Fibroblast of villous mesenchyme (primary cell): ENCODE results near the gene SLC46A3. TPM values are rescaled to one million over a fixed set of nuclear protein-coding genes. Genes with fewer than 3 reads are reported as not detected.
A peak's percentile ranks its signal among the peaks of the same experiment; 100 is the strongest.

Experiments
- DNase-seq: peaks from one replicate; pipeline ENCODE4 v3.0.0-alpha.2; 2010; ENCODE audit warnings: low read depth
- H3K4me3 ChIP-seq: 2 replicates; pipeline ENCODE4 v1.5.1; 2011; ENCODE audit warnings: low read depth, mild to moderate bottlenecking, low read length
- total RNA-seq: library from RNA; depleted of rRNA; stranded (reverse); fragments of >200 nt; gene quantifications from 2 replicates; pipeline ENCODE4 v1.2.3, GENCODE V29; 2012
- TF ChIP-seq, protein P1 (sequence below): IDR thresholded peaks from 2 replicates; pipeline ENCODE4 v1.5.1; 2012; ENCODE audit warnings: low read depth, mild to moderate bottlenecking, low read length; ENCODE audit not compliant: insufficient read depth

The SLC46A3 gene
- total RNA-seq, 1 donor, result 4.7 TPM

DNA sequence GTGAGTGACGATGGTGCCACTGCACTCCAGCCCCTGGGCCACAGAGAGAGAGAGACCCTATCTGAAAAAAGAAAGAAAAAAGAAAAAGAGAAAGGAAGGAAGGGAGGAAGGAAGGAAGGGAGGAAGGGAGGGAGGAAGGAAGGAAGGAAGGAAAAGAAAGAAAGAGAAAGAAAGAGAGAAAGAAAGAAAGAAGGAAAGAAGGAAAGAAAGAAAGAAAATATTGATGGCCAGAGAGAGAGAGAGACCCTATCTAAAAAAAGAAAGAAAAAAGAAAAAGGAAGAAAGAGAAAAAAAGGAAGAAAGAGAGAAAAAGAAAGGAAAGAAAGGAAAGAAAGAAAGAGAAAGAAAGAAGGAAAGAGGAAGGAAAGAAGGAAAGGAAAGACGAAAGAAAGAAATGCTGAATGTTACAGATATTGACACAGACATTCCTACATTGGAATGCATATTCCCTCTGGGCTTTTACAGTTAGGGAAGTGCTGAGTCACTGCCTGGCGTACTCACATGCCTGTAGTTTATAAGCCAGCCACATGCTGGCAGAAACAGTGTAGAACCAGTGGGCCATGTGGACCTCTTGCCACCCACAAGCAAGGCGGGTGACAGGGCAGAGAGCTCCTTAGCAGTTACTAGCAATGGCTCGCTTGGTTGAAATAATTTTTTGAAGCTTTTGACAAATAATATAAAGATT is 34.6 kb upstream of the SLC46A3 start:
- peak; percentile 96 for DNase-seq
- TF ChIP-seq, protein P1, sequence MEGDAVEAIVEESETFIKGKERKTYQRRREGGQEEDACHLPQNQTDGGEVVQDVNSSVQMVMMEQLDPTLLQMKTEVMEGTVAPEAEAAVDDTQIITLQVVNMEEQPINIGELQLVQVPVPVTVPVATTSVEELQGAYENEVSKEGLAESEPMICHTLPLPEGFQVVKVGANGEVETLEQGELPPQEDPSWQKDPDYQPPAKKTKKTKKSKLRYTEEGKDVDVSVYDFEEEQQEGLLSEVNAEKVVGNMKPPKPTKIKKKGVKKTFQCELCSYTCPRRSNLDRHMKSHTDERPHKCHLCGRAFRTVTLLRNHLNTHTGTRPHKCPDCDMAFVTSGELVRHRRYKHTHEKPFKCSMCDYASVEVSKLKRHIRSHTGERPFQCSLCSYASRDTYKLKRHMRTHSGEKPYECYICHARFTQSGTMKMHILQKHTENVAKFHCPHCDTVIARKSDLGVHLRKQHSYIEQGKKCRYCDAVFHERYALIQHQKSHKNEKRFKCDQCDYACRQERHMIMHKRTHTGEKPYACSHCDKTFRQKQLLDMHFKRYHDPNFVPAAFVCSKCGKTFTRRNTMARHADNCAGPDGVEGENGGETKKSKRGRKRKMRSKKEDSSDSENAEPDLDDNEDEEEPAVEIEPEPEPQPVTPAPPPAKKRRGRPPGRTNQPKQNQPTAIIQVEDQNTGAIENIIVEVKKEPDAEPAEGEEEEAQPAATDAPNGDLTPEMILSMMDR, result peak; percentile 15
- no peak overlapping the region for H3K4me3 ChIP-seq

DNA sequence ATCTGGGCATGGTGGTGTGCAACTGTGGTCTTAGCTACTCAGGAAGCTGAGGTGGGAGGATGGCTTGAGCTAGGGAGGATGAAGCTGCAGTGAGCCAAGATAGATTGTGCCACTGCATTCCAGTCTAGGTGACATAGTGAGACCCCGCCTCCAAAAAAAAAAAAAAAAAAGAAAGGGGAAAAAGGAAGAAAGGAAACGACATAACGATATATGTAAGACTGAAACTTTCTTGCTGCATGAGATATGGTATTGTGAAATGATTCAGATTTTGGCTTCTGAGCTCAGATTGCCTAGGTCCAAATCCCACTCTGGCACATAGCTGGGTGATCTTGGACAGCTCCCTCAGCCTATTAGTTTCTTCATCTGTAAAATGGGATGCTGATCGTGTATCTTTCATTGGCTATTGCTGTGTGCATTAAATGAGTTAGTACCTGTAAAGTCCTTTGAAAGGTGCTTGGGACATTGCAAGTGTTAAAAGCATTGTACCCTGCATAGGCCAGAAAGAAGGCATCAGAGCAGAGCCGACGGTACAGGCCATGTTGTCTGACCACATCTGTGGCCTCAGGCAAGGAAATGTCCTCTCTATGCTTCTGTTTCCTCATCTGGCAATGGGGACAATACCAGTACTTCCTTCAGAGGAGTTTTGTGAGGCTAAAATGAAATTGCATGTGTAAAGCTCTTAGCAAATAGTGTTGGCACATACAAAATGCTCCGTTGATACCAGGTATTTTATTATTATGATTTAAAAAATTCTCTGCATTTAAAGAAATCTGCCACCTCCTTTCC is 32.6 kb upstream of the SLC46A3 start:
- H3K4me3 ChIP-seq, result no peak overlapping the region
- TF ChIP-seq, protein P1, result no peak
- DNase-seq, result no peak

DNA sequence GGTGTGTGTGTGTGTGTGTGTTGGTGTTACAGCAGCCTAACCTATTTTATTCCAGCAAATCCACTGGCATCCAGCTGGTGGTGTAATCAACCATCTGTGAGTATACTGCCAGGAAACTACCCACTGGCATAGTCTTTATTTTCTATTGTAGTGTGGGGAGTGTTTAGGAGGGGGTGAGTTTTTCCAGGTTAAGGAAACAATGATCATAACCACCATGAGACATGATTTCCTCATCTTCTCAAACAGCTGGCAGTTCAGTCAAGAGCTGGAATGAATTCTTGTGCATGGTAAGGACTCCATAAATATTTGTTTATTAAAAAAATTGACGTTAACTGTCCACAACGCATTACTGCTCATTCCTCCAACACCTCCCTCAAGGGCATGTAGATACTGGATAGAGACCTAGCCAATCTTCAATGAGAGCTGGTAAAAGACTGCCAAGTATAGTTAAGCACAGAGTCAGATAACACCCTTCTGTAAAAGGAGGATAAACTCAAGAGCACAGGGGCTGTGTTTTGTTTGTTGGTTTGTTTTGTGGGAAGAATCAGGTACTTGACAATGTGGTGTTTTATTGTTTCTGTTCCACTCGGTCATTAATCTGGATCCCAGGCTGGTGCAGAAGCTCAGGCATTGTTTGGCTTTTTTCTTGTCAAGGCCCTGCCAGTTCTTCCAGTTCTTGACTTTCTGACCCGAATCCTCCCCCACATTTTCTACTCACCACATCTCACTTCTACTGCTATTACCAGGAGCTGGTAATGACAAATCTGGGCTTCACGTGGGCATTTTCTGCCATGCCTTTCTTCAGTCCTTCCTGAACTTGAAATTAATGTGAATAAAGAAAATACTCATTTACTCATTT is 31.6 kb upstream of the SLC46A3 start:
- TF ChIP-seq, protein P1, result no peak
- DNase-seq, result peak; percentile 48
- no peak overlapping the region for H3K4me3 ChIP-seq

DNA sequence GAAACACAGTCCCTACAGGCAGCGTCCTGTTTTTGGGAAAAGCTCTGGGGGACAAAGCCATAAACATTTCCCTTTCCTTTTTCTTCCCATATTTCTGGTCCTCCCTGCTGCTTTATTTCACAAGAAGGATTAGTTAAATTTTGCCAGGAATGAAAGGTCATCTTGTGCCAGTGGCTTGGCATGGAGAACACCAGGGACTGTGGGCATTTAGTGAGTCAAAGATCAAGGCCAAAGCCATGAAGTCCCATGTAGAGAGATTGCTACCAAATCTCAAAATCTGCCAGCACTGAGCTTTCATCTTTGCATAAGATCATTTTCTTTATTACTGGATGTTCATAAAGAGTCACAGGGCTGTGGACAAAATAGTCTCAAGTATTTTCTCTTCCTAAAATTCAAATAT is 29.1 kb upstream of the SLC46A3 start:
- H3K4me3 ChIP-seq, result no peak overlapping the region
- no peak for DNase-seq
- TF ChIP-seq, protein P1, result no peak

DNA sequence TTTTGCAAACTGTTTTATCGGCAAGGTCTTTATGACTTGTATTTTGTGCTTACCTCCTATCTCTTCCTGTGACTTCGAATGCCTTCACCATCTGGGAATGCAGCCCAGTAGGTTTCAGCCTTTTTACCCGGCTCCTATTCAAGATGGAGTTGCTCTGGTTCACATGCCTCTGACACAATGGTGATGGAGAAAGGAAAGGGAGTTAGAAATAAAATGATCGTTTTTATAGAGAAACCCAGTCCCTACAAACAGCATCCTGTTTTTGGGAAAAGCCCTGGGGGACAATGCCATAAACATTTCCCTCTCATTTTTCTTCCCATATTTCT is 27.5 kb upstream of the SLC46A3 start:
- TF ChIP-seq, protein P1, result no peak
- no peak for DNase-seq
- no peak overlapping the region for H3K4me3 ChIP-seq

DNA sequence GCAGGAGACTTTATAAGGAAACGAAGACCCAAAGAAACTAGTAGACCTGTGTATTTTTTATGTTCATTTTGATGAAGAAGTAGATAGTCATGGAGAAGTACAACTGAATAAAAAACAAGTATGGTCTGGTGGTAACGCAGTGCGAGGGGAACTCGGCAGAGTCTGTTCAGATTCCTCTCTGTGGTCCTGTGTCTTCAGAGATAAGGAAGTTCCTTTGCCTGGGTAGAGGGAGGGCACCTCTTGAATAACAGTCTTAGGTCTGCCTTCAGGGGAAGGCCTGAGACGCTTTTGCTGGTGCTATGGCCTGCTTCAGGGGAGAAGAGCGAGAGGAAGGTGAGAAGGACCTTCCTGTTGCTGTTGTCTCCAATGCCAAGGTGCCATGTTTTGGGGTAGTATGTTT is 25.9 kb upstream of the SLC46A3 start:
- TF ChIP-seq, protein P1, result no peak
- no peak for DNase-seq
- H3K4me3 ChIP-seq, result no peak overlapping the region
